Nephron progenitor cell (in vitro differentiated cells): ENCODE measurements around the gene TCF19.
"Not testable (repeated sequence)": the region's sequence is repeated elsewhere in the genome, so short reads cannot be mapped to it uniquely, and the experiment has no call there.

Experiments used
- DNase-seq: peaks from one replicate; pipeline ENCODE4 v3.0.0; 2021
- H3K27ac Mint-ChIP-seq: 2 replicates; pipeline ENCODE4 v1.8.0; 2021; ENCODE audit warnings: mild to moderate bottlenecking, moderate library complexity, mixed read lengths
- H3K27me3 Mint-ChIP-seq: 2 replicates; pipeline ENCODE4 v1.8.0; 2021; ENCODE audit warnings: mild to moderate bottlenecking, low read depth, mixed read lengths; ENCODE audit not compliant: poor library complexity
- H3K36me3 Mint-ChIP-seq: 2 replicates; pipeline ENCODE4 v1.8.0; 2021; ENCODE audit warnings: low read depth, mixed read lengths
- H3K4me1 Mint-ChIP-seq: 2 replicates; pipeline ENCODE4 v1.8.0; 2021; ENCODE audit warnings: mixed read lengths
- H3K4me3 Mint-ChIP-seq: 2 replicates; pipeline ENCODE4 v1.8.0; 2021; ENCODE audit warnings: mild to moderate bottlenecking, moderate library complexity, mixed read lengths
- H3K9me3 Mint-ChIP-seq: 2 replicates; pipeline ENCODE4 v1.8.0; 2021; ENCODE audit warnings: mild to moderate bottlenecking, moderate library complexity, mixed read lengths
- TF ChIP-seq, protein P1 (sequence below): fragments of 200-600 bp; sonication (generic); IDR thresholded peaks from 2 replicates; pipeline ENCODE4 v1.5.0; 2021; ENCODE audit warnings: antibody characterized with exemption

Gene TCF19

GRCh38 chr6:31174378-31174777, 16.0 kb downstream of the TCF19 start:
- TF ChIP-seq, protein P1, sequence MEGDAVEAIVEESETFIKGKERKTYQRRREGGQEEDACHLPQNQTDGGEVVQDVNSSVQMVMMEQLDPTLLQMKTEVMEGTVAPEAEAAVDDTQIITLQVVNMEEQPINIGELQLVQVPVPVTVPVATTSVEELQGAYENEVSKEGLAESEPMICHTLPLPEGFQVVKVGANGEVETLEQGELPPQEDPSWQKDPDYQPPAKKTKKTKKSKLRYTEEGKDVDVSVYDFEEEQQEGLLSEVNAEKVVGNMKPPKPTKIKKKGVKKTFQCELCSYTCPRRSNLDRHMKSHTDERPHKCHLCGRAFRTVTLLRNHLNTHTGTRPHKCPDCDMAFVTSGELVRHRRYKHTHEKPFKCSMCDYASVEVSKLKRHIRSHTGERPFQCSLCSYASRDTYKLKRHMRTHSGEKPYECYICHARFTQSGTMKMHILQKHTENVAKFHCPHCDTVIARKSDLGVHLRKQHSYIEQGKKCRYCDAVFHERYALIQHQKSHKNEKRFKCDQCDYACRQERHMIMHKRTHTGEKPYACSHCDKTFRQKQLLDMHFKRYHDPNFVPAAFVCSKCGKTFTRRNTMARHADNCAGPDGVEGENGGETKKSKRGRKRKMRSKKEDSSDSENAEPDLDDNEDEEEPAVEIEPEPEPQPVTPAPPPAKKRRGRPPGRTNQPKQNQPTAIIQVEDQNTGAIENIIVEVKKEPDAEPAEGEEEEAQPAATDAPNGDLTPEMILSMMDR = no peak
- Mint-ChIP-seq H3K4me3 (no peak overlapping the region), H3K9me3 (peaks cover 3% of the 10 kb centered on the region), H3K36me3 (no peaks in the 10 kb centered on the region), H3K27ac (no peak overlapping the region), H3K4me1 (peaks cover 33% of the 10 kb centered on the region), H3K27me3 (peaks cover 51% of the 10 kb centered on the region)
- no peak for DNase-seq

GRCh38 chr6:31175971-31176370, 17.6 kb downstream of the TCF19 start:
- Mint-ChIP-seq H3K4me3 (no peak overlapping the region), H3K36me3 (no peaks in the 10 kb centered on the region), H3K4me1 (peaks cover 33% of the 10 kb centered on the region), H3K27ac (no peak overlapping the region), H3K27me3 (peaks cover 35% of the 10 kb centered on the region), H3K9me3 (peaks cover 3% of the 10 kb centered on the region)
- TF ChIP-seq, protein P1 = no peak
- no peak for DNase-seq

DNA sequence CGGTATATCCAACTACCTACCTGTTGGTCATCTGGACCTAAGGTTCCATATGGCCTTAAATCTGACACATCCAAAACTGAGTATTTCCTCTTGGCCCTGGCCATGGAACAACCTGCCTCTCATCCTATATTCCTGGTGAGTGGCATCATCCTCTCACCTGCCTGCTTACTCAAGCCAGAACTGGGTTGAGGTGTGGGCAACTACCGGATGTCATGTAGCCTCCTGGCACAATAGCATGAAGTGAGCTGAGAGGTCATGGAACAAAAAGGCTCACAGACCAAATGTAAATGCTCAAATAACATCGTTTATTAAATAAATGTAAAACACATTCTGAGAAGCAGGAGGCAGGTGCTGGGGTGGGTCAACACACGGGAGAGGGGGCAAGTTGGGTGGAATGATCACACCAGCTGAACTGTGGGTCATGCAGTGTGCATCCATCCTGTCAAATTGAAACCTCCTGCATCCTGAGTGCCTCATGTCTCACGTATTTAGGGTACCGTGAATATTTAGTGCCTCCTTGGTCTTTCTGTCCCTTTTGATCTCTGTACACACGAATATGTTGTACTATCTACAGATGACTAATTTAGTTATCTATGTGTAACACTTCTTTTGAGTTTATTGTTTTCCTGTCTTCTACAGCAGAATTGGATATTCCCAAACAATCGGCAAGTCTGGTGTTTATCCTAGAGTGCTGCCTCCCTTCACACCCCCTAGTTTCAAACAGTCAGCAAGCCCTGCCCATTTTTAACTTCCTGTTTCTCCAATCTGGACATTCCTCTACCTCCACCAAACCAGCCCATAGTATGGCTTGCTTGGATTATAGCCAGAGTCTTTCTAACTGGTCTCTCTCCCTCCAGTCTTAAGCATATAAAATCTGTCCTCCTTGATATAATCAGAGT, 20.0 kb downstream of the TCF19 start:
- no peak overlapping the region for H3K4me3 Mint-ChIP-seq
- no peak overlapping the region for H3K27ac Mint-ChIP-seq
- DNase-seq = no peak
- H3K36me3 Mint-ChIP-seq = no peaks in the 10 kb centered on the region
- peaks cover 11% of the 10 kb centered on the region for H3K4me1 Mint-ChIP-seq
- H3K9me3 Mint-ChIP-seq = no peaks in the 10 kb centered on the region
- TF ChIP-seq, protein P1 = no peak
- peaks cover 12% of the 10 kb centered on the region for H3K27me3 Mint-ChIP-seq

DNA sequence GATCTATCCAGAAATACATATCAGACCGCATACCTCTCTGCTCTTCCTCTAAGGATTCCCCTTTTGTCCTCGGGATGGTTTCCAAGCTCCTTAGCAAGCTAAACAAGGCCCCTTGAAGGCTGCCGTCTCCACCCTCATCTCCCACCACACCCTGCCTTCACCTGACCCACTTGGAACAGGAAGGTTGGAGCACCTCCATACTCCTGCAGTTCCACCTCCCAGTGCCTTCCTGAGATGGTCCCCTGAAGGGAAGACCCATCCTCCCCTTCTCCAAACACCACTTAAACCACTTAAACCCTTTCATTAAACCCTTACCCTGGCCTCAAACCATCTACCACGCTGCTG, 20.6 kb downstream of the TCF19 start:
- peaks cover 13% of the 10 kb centered on the region for H3K27me3 Mint-ChIP-seq
- no peak for DNase-seq
- peaks cover 14% of the 10 kb centered on the region for H3K4me1 Mint-ChIP-seq
- no peaks in the 10 kb centered on the region for H3K9me3 Mint-ChIP-seq
- H3K4me3 Mint-ChIP-seq = no peak overlapping the region
- H3K36me3 Mint-ChIP-seq = no peaks in the 10 kb centered on the region
- TF ChIP-seq, protein P1 = no peak
- no peak overlapping the region for H3K27ac Mint-ChIP-seq

DNA sequence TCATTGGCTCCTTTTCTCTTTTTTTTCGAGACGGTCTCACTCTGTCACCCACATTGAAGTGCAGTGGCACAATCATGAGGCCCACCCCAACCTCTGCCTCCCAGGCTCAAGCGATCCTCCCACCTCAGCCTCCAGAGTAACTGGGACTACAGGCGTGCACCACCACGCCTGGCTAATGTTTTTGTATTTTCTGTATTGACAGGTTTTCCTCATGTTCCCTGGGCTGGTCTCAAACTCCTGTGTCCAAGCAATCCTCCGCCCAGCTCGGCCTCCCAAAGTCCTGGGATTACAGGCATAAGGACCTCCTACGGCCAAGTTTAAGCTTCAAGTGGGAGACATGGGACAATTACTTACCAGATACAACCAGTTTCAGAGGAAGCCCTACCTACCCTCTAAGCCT, 21.5 kb downstream of the TCF19 start:
- H3K4me3 Mint-ChIP-seq = no peak overlapping the region
- DNase-seq = no peak
- TF ChIP-seq, protein P1 = no peak
- H3K9me3 Mint-ChIP-seq = no peaks in the 10 kb centered on the region
- no peak overlapping the region for H3K27ac Mint-ChIP-seq
- no peaks in the 10 kb centered on the region for H3K36me3 Mint-ChIP-seq
- peaks cover 15% of the 10 kb centered on the region for H3K4me1 Mint-ChIP-seq
- H3K27me3 Mint-ChIP-seq = peaks cover 5% of the 10 kb centered on the region

GRCh38 chr6:31180500-31180899, 22.1 kb downstream of the TCF19 start:
- Mint-ChIP-seq H3K27ac (no peak overlapping the region), H3K4me1 (peaks cover 16% of the 10 kb centered on the region), H3K27me3 (peaks cover 5% of the 10 kb centered on the region), H3K36me3 (no peaks in the 10 kb centered on the region), H3K9me3 (no peaks in the 10 kb centered on the region), H3K4me3 (no peak overlapping the region)
- no peak for DNase-seq
- TF ChIP-seq, protein P1 = no peak

DNA sequence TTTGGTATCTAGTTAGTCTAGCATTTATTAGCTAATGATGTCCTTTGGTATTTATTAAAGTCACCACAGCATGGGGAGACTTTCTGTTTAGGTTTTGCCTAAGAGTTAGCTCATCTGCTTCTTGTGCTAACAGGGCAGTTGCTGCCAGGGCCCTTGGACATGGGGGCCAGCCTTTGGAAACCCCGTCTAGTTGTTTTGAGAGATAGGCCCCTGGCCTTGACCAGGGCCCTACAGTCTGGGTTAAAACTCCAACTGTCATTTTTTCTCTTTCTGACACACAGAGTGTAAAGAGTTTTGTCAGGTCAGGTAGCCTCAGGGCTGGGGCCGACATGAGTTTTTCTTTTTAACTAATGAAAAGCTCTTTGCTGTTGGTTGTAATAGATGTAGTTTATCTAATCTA, 24.9 kb downstream of the TCF19 start:
- not testable (repeated sequence) for DNase-seq, H3K4me3 Mint-ChIP-seq, H3K27me3 Mint-ChIP-seq, H3K27ac Mint-ChIP-seq, H3K9me3 Mint-ChIP-seq, H3K36me3 Mint-ChIP-seq
- H3K4me1 Mint-ChIP-seq = peaks cover 28% of the 10 kb centered on the region

- not testable (repeated sequence) for H3K27ac Mint-ChIP-seq, H3K4me3 Mint-ChIP-seq, H3K27me3 Mint-ChIP-seq, H3K9me3 Mint-ChIP-seq, H3K36me3 Mint-ChIP-seq, DNase-seq
- H3K4me1 Mint-ChIP-seq = peaks cover 23% of the 10 kb centered on the region
These were observed 25.5 kb downstream of the TCF19 start for GRCh38 chr6:31183859-31184258.
